HG02623 (cell line): ENCODE data around the gene GPSM3.
"Not testable (repeated sequence)": the region's sequence is repeated elsewhere in the genome, so short reads cannot be mapped to it uniquely, and the experiment has no call there.

Experiments used
- ATAC-seq: cut with Tn5 transposase; IDR thresholded peaks from one replicate; pipeline ENCODE4 v1.9.1; 2021; ENCODE audit warnings: moderate library complexity; ENCODE audit not compliant: unreplicated experiment

GPSM3 gene

DNA sequence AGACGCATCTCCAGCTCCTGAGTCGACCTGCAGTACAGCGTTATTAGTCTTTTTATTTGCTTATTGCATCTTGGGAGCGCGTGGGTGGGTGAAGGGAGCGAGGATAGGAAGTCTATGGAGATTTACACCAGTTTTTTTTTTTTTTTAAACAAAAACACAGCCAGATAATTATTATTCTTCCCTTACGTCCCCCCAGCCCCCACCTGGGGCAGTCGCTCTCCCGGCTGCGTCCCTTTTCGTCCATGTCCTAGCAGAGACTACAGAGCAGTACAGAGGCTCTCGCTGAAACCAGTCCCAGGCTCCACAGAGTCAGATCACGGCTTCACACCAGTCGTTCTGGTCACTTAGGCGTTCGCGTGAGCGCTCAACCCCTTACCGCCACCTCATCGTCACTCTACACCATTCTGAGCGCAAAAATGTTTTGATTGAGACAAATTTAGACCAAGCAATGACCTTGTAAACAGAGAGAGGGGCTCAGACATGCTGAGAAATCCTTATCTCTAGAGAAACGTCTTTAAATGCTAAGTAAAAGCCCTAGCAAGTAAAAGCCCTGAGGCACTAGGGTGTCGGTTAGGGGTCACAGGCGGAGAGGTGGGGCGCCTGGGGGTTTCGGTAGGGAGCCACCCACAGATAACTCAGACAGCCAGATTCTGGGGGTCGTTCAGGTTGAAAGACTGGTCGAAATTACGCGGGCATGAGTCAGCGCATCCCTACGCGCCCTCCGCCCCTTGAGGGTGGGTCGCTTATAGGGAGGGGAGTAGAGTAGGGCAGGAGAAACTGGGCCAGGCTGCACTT is 39.5 kb downstream of the GPSM3 start:
- ATAC-seq = no peak

- no peak for ATAC-seq
Measured at GRCh38 chr6:32151863-32152768, 40.3 kb downstream of the GPSM3 start, which contains the start of gene PRRT1. Gene PRRT1, minus strand, starts transcription at chr6:32151939. Its CDS starts 112 bp downstream, at chr6:32151827.

DNA sequence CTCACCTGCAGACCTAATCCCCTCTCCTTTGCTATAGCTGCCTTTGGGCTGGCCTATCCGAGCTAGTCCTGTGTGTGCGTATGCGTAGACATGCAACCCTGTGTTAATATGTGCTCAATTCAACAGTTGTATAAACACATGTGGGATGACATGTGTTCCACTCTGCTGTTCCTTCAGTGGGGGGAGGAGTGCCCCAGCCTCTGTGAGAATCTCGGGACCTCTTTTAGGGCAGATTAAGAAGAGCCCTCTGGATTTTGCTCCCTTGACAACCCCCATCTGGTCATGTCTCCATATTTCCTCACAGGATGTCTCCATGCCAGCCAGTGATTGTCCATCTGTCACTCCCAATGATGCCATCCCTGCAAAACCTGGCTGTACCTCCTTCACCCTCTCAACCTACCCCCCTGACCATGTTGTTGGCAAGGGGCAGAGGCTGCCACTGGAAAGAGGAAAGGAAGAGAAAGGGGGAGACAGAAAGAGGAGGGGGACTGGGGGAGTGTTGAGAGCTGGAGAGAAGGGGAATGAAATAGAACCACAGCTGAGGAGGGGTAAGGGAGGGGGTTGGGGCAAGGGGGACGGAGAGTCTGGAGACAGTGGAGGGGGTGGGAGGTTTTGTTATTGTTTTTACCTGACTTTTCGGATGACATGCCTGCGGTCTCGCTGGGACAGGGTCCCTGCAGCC is 41.1 kb downstream of the GPSM3 start:
- ATAC-seq = no peak

DNA sequence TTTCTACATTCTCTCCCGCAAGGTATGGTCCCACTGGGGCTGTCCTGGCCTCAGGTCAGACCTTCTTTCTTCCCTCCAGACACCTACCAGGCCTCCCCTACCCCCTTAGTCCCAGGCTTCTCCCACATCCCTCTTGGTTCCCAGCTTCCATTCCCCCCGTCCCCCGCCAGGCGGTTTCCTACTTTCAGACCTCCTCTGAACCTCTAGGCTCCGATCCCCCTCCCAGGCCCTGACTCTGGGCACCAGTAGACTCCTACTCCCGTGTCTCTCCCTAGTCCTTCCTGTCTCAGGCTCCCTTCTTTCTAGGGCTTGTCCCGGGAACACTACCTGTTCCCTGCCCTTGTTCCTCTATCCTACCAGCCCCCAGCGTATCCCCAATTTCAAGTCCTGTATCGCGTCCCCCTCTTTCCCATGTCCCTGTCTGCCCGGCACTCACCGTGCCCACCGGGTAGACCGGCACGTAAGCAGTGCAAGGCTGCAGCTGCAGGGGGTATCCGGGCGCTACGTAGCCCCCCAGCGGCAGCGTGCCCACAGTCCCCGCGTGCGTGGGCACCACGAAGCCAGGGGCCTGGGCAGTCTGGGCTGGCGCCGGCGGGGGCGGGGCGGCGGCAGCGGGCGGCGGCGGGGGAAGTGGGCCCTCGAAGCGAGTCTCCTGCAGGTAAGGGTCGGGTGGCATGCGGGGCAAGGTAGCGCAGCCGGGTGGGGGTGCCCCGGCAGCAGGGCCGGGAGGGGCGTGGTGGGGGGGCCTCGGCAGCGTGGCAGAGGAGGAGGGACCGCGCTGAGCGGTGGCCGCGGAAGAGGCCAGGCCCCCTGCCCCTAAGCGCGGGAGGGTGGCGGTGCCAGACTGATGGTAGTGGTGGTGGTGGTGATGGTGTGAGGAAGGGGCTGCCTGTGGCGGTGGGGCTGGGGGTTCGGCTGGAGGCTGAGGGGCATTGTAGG is 42.2 kb downstream of the GPSM3 start:
- ATAC-seq = no peak

GRCh38 chr6:32149092-32149755 is 43.2 kb downstream of the GPSM3 start:
- no peak for ATAC-seq

- no peak for ATAC-seq
Measured at GRCh38 chr6:32148289-32149091, 44.0 kb downstream of the GPSM3 start.

- ATAC-seq = no peak
Measured at GRCh38 chr6:32147401-32148132, 44.9 kb downstream of the GPSM3 start.

- ATAC-seq = no peak
Measured at GRCh38 chr6:32146687-32147086, 45.8 kb downstream of the GPSM3 start.

DNA sequence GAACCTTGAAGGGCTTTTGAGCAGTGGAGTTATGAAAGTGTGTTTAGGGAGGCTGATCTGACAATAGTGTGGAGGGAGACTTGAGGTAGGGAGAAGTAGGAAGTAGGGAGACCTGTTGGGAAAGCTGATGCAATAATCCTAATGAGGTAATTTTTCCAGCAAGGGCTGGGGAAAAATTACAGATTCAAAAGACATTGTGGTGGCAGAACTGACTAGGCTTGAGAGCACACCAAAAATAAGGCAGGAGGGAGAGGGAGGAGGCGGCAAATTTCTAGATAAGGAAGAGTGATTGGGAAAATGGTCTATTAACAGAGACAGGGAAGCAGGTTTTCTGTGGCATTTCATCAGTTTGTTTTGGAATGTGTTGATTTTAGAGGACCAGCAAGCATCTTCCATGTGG is 46.2 kb downstream of the GPSM3 start:
- no peak for ATAC-seq

DNA sequence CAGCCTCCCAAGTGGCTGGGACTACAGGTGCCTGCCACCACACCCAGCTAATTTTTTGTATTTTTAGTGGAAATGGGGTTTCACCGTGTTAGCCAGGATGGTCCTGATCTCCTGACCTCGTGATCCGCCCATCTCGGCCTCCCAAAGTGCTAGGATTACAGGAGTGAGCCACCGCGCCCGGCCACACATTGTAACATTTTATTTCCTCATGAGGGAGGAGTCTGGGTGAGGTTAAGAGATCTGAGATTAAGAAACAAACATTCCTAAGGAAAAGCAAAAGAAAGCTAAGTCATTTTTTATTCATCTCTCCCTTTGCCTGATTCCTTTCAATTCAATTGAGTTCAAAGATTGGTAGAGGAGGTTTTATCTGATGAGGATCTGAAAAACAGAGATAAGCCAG is 48.2 kb downstream of the GPSM3 start:
- ATAC-seq = not testable (repeated sequence)
